GM18511 (cell line): ENCODE data around the gene REC8.

ENCODE experiments used
- ATAC-seq: cut with Tn5 transposase; IDR thresholded peaks from one replicate; pipeline ENCODE4 v1.9.1; 2021; ENCODE audit warnings: mild to moderate bottlenecking, moderate library complexity; ENCODE audit not compliant: unreplicated experiment

REC8 gene

GRCh38 chr14:24181371-24182077, 9.6 kb downstream of the REC8 start:
- no peak for ATAC-seq

- ATAC-seq: no peak
Measured at GRCh38 chr14:24182110-24182882, 10.4 kb downstream of the REC8 start.

DNA sequence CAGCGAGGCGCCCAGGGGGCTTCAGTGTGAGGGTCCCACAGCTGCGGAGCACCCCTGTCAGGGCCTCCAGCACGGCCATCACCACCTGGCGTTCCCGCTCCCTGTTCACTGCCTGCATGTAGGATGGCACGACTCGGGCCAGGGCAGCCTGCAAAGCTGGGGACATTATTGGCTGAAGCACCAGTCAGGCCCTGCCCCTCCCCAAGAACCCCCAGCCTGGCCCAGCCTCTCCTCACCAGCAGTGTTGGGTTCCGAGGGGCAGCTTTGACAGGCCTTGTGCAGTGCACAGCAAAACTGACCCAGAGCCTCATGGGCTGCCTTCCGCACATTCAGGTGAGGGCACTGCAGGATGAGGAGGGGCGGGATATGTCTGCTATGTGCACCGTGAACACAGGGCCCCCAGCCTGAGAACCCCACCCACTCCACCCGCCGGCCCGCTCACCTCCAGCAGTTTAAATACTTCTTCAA, 11.2 kb downstream of the REC8 start:
- ATAC-seq: no peak

- no peak for ATAC-seq
Measured at GRCh38 chr14:24184104-24184970, 12.5 kb downstream of the REC8 start.

GRCh38 chr14:24185026-24185425, 13.1 kb downstream of the REC8 start:
- ATAC-seq: no peak

DNA sequence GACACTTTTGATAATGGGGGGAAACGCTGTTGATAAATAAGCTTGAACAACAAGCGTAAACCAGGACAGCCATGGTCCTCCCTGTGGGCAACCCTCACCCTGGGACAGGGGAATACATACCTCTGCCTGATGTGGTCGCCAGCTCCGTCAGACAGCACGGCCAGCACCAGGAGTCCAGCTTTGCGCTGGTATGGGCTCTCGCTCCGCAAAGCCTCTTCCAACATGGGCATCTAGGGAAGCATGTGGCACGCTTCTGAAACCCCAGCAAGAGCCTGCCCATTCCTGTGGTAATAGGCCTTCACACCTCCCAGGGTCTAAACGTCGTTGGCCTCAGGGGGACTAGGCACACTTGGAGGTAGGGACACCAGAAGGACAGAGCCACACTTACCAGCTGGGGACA, 13.9 kb downstream of the REC8 start:
- no peak for ATAC-seq

GRCh38 chr14:24186831-24187538, 15.1 kb downstream of the REC8 start:
- no peak for ATAC-seq

DNA sequence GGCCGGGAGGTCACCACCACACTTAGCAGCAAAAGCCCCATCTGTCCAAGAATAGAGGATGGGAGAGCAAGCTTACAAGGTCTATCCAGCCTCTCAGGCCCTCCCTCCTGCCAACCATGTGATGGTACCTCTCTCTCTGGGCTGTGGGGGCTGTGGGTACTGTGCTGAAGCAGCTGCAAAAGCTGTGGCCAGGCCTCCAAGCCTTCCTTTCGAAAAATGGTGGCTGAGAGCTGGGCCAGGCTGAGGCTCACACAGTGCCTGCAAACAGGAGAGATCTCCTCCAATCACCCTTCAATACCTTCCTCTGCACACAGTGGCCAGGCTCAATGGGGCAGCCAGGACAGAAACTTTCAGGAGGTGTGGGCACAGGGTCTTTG, 15.6 kb downstream of the REC8 start:
- ATAC-seq: no peak

DNA sequence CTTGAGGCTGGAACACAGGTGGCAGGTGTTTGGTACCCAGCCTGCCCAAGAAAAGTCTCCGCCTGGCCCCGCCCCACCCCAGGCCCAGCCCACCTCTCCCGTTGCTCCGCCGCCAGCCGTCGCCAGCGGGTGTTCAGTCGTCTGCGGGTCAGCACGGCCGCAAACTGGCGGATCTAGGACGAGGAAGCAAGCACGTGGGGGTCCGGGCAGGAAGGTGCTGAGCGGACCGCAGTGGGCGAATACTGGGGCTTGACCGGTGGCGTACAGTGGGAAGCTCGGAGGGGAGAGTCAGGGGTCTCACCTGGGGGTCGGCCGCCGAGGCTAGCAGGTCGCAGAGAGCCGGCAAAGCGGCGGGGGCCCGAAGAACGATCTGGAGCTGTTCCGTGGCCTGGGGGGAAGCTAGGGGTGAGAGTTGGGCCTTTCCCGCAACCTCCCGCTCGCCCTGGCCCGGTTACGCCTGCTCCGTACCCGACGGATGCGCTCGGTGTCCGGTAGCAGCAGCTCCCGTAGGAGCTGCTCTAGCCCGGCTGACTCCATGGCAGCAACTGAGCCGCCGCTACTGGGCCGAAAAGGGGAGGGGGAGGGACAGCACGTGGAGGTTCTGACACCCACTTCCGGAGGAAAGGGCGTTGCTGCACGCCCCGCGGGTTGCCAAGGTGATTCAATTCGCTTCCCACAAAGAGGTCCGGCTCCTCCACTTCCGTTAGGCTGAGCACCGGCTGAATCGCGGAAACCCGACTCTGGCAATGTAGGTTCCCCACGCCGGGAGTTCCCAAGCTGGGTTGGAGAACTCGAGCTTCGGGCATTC, 16.6 kb downstream of the REC8 start, which contains the start of gene IPO4:
Gene IPO4 (minus strand): TSS at position 566 of the 808 bp plus-strand sequence. CDS start 29 bp downstream, at position 537.
- peak; percentile 94 for ATAC-seq

GRCh38 chr14:24189059-24189375, 17.1 kb downstream of the REC8 start:
- no peak for ATAC-seq

DNA sequence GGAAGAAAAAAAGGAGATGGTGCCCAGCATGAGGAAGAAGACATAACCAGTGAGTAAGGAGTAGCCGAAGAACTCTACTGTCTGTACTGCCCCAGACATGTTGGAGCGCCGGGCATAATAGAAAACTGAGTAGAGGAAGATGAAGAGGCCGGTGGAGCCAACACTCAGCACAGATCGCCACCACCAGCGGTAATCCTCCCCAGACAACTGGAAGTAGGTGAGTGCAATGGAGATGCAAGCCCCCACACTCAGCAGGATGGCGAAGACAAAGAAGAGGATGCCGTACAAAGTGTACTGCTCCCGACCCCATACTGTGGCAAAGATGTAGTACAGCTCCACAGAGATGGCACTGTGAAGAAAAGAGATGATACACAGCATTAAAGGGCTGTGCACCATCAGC, 17.6 kb downstream of the REC8 start:
- no peak for ATAC-seq

GRCh38 chr14:24190416-24190815, 18.5 kb downstream of the REC8 start:
- ATAC-seq: no peak

GRCh38 chr14:24192933-24193332, 21.1 kb downstream of the REC8 start:
- ATAC-seq: no peak

DNA sequence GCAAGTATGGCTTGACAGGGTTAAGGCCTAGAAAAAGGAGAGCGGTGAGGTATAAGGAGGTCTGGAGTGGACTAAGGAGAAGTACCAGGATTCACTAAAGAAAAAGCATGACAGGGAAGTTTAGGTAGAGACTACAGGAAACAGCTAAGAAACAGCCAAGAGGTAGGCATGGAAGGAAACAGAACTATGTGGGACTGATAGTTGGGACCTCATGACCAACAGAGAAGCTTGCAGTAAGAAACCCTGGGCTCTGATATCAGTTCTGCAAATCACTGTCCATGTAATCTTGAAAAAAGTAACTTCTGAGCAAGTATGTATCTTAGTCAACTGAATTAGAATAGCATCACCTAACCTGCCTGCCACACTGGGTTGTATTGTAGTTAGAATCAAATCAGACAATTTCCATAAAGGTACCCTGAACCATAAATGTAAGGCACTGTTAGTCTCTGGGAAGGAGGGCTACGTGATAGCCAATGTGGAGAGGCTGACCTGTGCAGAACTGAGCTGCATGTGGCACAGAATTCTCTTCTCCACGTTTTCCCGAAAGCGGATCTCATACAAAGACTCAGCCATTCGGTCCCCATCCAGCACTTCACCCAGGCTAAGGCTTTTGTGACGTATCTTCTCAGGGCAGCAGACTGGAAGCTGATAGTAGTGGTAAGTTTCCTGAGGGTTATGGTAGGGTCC, 22.4 kb downstream of the REC8 start:
- ATAC-seq: no peak

GRCh38 chr14:24194873-24195185, 22.9 kb downstream of the REC8 start:
- ATAC-seq: no peak

GRCh38 chr14:24195186-24196070, 23.5 kb downstream of the REC8 start, which contains the start of gene TM9SF1:
TM9SF1 (minus strand) TSS chr14:24195441; CDS start chr14:24195019, 422 bp downstream.
- peak; percentile 90 for ATAC-seq

DNA sequence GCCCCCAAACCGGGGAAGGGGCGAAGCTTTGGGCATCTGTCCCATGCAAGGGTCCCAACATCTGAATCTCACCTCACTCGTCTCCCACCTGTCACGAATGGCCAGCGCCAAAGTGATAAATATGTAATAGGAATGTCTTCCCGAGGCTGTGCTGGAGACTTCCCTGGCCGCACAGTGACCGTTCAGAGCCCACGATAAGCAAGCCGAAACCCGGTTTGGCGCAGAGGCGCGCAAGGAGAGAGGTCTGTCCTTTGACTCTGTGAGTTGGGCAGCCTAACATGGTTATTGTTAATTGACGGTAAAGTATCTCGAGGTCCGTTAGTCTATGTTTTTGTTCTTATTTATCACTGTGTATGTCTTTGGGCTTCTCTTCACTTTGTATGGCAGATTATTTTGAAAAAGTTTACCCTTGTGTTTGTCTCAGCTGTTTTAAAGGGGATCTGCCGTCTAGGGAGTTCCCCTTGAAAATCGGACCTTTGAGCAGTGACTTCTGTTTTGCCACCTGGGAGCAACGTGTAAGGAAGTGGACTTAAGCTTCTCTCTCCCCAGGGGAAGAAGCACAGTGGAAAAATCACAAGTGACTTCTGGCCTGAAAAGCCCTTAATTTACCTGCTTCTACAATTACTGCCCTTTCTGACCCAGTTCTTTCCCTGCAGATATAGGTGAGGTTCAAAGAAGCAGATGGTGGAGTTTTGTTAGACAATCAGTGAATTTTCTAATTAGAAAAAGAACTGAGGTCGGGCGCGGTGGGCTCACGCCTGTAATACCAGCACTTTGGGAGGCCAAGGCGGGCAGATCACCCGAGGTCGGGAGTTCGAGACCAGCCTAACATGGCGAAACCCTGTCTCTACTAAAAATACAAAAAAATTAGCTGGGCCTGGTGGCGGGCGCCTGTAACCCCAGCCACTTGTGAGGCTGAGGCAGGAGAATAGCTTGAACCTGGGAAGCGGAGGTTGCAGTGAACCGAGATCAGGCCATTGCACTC, 24.5 kb downstream of the REC8 start:
- ATAC-seq: peak; percentile 28
